BJ (cell line): ENCODE measurements around the gene VIPR1. TPM values are rescaled to one million over a fixed set of nuclear protein-coding genes. Genes with fewer than 3 reads are reported as not detected.

ENCODE experiments used
- CTCF ChIA-PET: fragments of 350-600 bp; formaldehyde crosslinking; extraction: SDS; loops from one replicate; lab custom pipeline; 2021; ENCODE audit warnings: antibody characterized with exemption, inconsistent platforms; lab: Yijun Ruan, JAX
- POLR2A ChIA-PET: fragments of 300-600 bp; sonication (Branson Sonifier 250); formaldehyde crosslinking; extraction: SDS; loops from one replicate; lab custom pipeline; 2021; ENCODE audit warnings: antibody characterized with exemption; lab: Charles Lee
- DNase-seq: peaks from one replicate; pipeline ENCODE4 v3.0.0-alpha.2; 2011; ENCODE audit warnings: low read depth
- H3K27me3 ChIP-seq: 2 replicates; pipeline ENCODE4 v1.6.0; 2011; ENCODE audit warnings: low read length; ENCODE audit not compliant: control insufficient read depth, insufficient read depth
- H3K36me3 ChIP-seq: 2 replicates; pipeline ENCODE4 v1.5.1; 2011; ENCODE audit warnings: low read length; ENCODE audit not compliant: control insufficient read depth, insufficient read depth
- H3K4me3 ChIP-seq: 2 replicates; pipeline ENCODE4 v1.5.1; 2011; ENCODE audit warnings: low read depth, mild to moderate bottlenecking, control low read depth, low read length
- CTCF ChIP-seq: IDR thresholded peaks from 2 replicates; pipeline ENCODE4 v1.5.1; 2011; ENCODE audit warnings: low read depth, mild to moderate bottlenecking, control low read depth, inconsistent platforms, low read length, moderate library complexity; ENCODE audit not compliant: insufficient read depth
- polyA plus RNA-seq: library from polyadenylated mRNA; depleted of rRNA; stranded (reverse); fragments of >200 nt; gene quantifications from 2 replicates; pipeline ENCODE4 v1.2.3, GENCODE V29; 2011

VIPR1 gene
- polyA plus RNA-seq, 1 experiment: not detected

- Histone ChIP-seq H3K4me3 (no peak overlapping the region), H3K36me3 (no peaks in the 10 kb centered on the region), H3K27me3 (peaks cover 9% of the 10 kb centered on the region)
- no peak for TF ChIP-seq CTCF
- ChIA-PET CTCF (no interaction called here), POLR2A (no interaction called here)
- DNase-seq: no peak
Measured at GRCh38 chr3:42495393-42495792, 7.0 kb upstream of the VIPR1 start.

GRCh38 chr3:42497009-42497731 lies 5.3 kb upstream of the VIPR1 start:
- peak; percentile 30 for DNase-seq
- peaks cover 25% of the 10 kb centered on the region for H3K27me3 ChIP-seq
- ChIA-PET POLR2A (no interaction called here), CTCF (interaction anchor here (0.5 kb wide), 1 partner anchor 52 kb away, joined by 3 read pairs; no protein-coding TSS in a partner anchor)
- no peak for TF ChIP-seq CTCF
- H3K4me3 ChIP-seq: no peak overlapping the region
- H3K36me3 ChIP-seq: no peaks in the 10 kb centered on the region

- ChIA-PET CTCF (no interaction called here), POLR2A (no interaction called here)
- H3K36me3 ChIP-seq: no peaks in the 10 kb centered on the region
- no peak overlapping the region for H3K4me3 ChIP-seq
- no peak for DNase-seq
- no peak for TF ChIP-seq CTCF
- H3K27me3 ChIP-seq: peaks cover 30% of the 10 kb centered on the region
Measured at GRCh38 chr3:42498034-42498433, 4.4 kb upstream of the VIPR1 start.

- no peak overlapping the region for H3K4me3 ChIP-seq
- no peak for DNase-seq
- H3K27me3 ChIP-seq: peaks cover 35% of the 10 kb centered on the region
- H3K36me3 ChIP-seq: no peaks in the 10 kb centered on the region
- CTCF ChIA-PET: no interaction called here
- POLR2A ChIA-PET: no interaction called here
- TF ChIP-seq CTCF: no peak
Measured at GRCh38 chr3:42498791-42499477, 3.5 kb upstream of the VIPR1 start.

GRCh38 chr3:42499478-42499871 lies 3.0 kb upstream of the VIPR1 start:
- H3K36me3 ChIP-seq: no peaks in the 10 kb centered on the region
- ChIA-PET CTCF (no interaction called here), POLR2A (no interaction called here)
- no peak overlapping the region for H3K4me3 ChIP-seq
- peaks cover 38% of the 10 kb centered on the region for H3K27me3 ChIP-seq
- TF ChIP-seq CTCF: no peak
- no peak for DNase-seq
